GM12873 (cell line): ENCODE data around the gene EFNB2.

Experiments used
- CTCF ChIP-seq: IDR thresholded peaks from 2 replicates; pipeline ENCODE4 v1.5.1; 2012; ENCODE audit warnings: low read depth, mild to moderate bottlenecking, moderate library complexity, low read length, control low read depth; ENCODE audit not compliant: insufficient read depth; ENCODE audit errors: missing control alignments

Gene EFNB2

GRCh38 chr13:106527826-106528225 is 7.6 kb downstream of the EFNB2 start:
- no peak for TF ChIP-seq CTCF

- no peak for TF ChIP-seq CTCF
Observed at GRCh38 chr13:106527445-106527801, 8.0 kb downstream of the EFNB2 start.

GRCh38 chr13:106526738-106527444 is 8.6 kb downstream of the EFNB2 start:
- no peak for TF ChIP-seq CTCF

GRCh38 chr13:106525865-106526264 is 9.6 kb downstream of the EFNB2 start:
- no peak for TF ChIP-seq CTCF

- TF ChIP-seq CTCF, result no peak
Observed at GRCh38 chr13:106524108-106524507, 11.4 kb downstream of the EFNB2 start.

- TF ChIP-seq CTCF, result no peak
Observed at GRCh38 chr13:106523576-106523975, 11.9 kb downstream of the EFNB2 start.

GRCh38 chr13:106522898-106523525 is 12.4 kb downstream of the EFNB2 start:
- TF ChIP-seq CTCF, result no peak
